Stimulated activated CD4-positive, alpha-beta T cell treated with anti-CD3 and anti-CD28 coated beads, Interleukin-4, amount 100 ng/mL, for 24 hours (primary cell): ENCODE results near the gene AP1M1.

ENCODE experiments used
- DNase-seq: peaks from one replicate; pipeline ENCODE4 v3.0.0-alpha.2; 2020

The AP1M1 gene

GRCh38 chr19:16185768-16186123, 12.0 kb upstream of the AP1M1 start:
- peak; percentile 49 for DNase-seq

- DNase-seq = no peak
Observed at GRCh38 chr19:16188521-16188920, 9.2 kb upstream of the AP1M1 start.

- no peak for DNase-seq
Observed at GRCh38 chr19:16190198-16190597, 7.5 kb upstream of the AP1M1 start.

GRCh38 chr19:16190736-16191135, 7.0 kb upstream of the AP1M1 start:
- no peak for DNase-seq

- no peak for DNase-seq
Observed at GRCh38 chr19:16191216-16191908, 6.3 kb upstream of the AP1M1 start.

- DNase-seq = no peak
Observed at GRCh38 chr19:16193466-16193865, 4.2 kb upstream of the AP1M1 start.

- no peak for DNase-seq
Observed at GRCh38 chr19:16197188-16197621, 506 bp upstream of the AP1M1 start.

GRCh38 chr19:16198370-16198651, 600 bp downstream of the AP1M1 start:
- DNase-seq = no peak

GRCh38 chr19:16199275-16199932, 1.7 kb downstream of the AP1M1 start:
- peak; percentile 3 for DNase-seq

GRCh38 chr19:16200038-16201010, 2.6 kb downstream of the AP1M1 start:
- DNase-seq = no peak

GRCh38 chr19:16201011-16201391, 3.3 kb downstream of the AP1M1 start:
- DNase-seq = no peak

- no peak for DNase-seq
Observed at GRCh38 chr19:16202320-16203255, 4.9 kb downstream of the AP1M1 start.

GRCh38 chr19:16203256-16204004, 5.7 kb downstream of the AP1M1 start:
- no peak for DNase-seq

- no peak for DNase-seq
Observed at GRCh38 chr19:16204005-16204294, 6.2 kb downstream of the AP1M1 start.

- no peak for DNase-seq
Observed at GRCh38 chr19:16205205-16206045, 7.7 kb downstream of the AP1M1 start.

- no peak for DNase-seq
Observed at GRCh38 chr19:16206046-16206605, 8.4 kb downstream of the AP1M1 start.

GRCh38 chr19:16206637-16207036, 8.9 kb downstream of the AP1M1 start:
- DNase-seq = no peak

GRCh38 chr19:16207063-16207462, 9.4 kb downstream of the AP1M1 start:
- no peak for DNase-seq

GRCh38 chr19:16207490-16208025, 9.8 kb downstream of the AP1M1 start:
- no peak for DNase-seq

GRCh38 chr19:16208064-16208759, 10.5 kb downstream of the AP1M1 start:
- no peak for DNase-seq
